Frontal cortex (tissue), 4 donors: ENCODE results near the gene COLEC11. TPM values are rescaled to one million over a fixed set of nuclear protein-coding genes. Genes with fewer than 3 reads are reported as not detected.
"Not testable (repeated sequence)": the region's sequence is repeated elsewhere in the genome, so short reads cannot be mapped to it uniquely, and the experiment has no call there.

Experiments
- DNase-seq, 2 donors: peaks; one replicate each; pipeline ENCODE4 v3.0.0; 2012; ENCODE audit warnings: low spot score in 2 of 2
- FAIRE-seq: peaks from 2 replicates; lab custom pipeline; 2012; peaks lifted over from hg19 to GRCh38; lab: Jason Lieb, UNC
- total RNA-seq: library from RNA; depleted of rRNA; stranded (reverse); fragments of >200 nt; gene quantifications from one replicate; pipeline ENCODE4 v1.2.3, GENCODE V29; 2014
- donor health status: control.
- donor health status: control.
- donor health status: control.

Gene COLEC11
- total RNA-seq, 1 donor from 2014 or later: 0.41 TPM

GRCh38 chr2:3646446-3646845, 51.5 kb downstream of the COLEC11 start:
- FAIRE-seq (no peak), DNase-seq (no peak)

DNA sequence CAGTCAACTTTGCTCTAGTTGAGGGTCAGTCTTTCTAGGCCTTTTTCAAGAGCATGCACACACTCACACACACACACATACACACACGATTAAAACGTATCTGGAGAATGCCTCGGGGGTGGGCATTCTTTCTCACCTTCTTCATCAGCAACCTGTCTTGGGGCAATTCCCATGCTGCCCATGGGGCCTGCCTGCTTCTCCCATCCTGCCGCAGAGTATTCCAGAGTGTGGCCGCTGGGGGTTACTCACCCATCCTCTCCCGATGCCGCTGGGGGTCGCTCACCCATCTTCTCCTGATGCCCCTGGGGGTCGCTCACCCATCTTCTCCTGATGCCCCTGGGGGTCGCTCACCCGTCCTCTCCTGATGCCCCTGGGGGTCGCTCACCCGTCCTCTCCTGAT, 52.3 kb downstream of the COLEC11 start:
- no peak for FAIRE-seq

GRCh38 chr2:3647831-3648651, 53.1 kb downstream of the COLEC11 start:
- FAIRE-seq: no peak
- DNase-seq: no peak

More for the DNA sequence above, 52.3 kb downstream of the COLEC11 start:
- DNase-seq: no peak

GRCh38 chr2:3648652-3649177, 53.8 kb downstream of the COLEC11 start:
- DNase-seq (no peak), FAIRE-seq (no peak)

- no peak for FAIRE-seq
- DNase-seq: no peak
Observed at GRCh38 chr2:3649581-3649980, 54.7 kb downstream of the COLEC11 start.

- FAIRE-seq: no peak
- no peak for DNase-seq
Observed at GRCh38 chr2:3650140-3650920, 55.4 kb downstream of the COLEC11 start.

DNA sequence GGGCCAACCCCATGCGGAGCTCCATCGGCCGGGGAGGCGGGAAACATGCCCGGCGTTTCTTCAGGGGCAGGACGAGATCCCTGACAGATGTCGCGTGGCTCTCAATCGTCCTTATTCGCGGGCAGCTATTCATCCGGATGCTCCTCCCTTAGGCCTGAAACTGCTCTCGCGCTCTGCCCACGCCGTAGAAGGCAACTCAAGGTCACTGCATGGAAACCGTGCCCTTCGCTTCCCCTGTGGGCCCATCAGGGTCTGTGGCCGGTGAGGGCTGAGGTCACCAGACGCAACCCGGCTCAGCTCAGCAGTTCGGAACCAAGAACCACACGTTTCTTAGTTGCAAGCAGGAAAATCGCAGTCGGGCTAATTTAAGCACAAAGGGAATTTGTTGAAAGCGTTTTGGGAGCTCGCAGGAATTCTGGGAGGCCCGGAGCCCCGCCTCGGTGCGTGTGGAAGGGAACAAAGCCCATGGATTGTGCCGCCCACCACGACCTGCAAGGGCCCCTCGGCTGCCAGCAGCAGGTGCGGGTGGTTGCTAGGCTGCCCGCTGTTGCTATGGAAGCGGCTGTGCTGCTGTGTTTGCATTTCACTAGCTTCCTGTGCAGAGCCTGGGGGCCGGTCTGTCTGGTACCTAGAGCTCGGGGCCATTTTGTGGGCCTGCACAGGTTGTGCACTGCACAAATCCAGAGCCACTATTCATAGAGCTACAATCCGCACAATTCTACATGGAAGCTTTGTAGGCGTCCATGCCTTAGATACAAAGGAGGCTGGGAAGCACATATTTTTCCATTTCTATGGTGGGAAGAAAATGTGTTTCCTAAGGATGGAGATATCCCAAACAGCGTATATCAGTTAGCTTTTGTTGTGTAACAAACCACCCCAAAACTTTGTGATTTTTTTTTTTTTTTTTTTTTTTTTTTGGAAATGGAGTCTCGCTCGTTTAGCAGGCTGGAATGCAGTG, 57.1 kb downstream of the COLEC11 start:
- no peak for FAIRE-seq
- DNase-seq: peak; percentile 49 to 58

DNA sequence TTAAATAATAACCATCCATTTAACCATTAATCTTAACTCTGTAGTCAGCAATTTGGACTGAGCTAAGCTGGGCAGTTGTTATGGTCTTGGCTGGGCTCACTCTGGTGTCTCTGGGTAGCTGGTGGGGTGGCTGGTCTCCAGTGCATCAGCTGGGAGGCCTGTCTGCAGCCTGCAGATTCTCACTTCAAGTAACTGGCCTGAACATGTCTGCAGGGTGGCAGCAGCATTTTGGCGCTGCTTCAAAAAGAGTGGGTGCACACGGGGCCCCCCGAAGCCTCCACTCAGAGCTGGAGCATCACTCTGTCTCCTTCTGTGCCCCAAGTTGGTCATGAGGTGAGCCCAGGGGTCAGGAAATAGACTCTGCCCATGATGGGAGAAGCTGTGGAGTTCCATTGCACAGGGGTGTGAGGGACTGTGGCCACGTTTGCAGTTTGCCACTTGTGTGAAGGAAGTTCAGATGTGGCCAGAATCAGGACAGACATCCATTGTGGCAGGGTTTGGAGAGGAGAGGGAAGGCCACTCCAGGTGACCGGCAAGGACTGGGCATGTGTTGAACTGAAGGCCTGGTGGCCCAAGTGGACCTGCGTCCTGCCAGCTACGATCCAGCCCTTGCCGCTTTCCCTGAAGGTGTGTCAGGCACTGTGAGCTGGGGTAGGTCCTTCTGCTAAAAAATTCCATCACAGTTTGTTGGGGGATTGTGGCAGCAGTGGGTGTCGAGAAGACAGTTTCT, 58.1 kb downstream of the COLEC11 start:
- DNase-seq: no peak
- no peak for FAIRE-seq

GRCh38 chr2:3654011-3654410, 59.1 kb downstream of the COLEC11 start:
- DNase-seq: no peak
- no peak for FAIRE-seq

DNA sequence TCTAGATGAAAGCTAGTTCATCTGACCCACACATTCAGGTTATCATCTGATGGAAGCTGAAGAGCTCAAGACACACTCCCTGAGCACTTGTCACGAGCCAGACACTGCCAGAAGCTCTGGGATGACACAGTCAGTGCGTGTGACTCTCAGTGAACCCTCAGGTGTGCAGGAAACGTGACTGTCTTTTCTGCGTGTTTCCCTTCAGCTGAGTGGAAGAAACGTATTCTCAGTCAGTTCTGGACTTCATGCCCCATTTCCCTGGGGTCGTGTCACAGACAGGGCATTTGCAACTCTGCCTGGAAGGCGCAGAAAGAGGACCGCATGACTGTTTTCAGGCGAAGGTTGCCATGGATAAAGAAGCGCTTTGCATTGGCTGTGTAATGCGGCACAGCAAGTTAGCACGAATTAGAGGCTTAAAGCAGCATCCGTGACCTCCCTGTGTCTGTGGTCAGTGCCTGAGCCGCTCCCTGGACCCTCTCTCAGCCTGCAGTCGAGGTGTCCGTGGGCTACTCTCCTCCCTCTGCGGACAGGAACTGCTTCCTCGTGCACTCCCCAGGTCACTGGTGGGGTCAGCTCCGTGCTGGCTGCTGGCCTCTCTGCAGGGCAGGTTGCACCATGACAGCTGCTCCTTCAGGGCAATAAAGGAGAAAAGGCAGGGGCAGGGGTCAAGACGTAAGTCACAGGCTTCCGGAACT, 59.8 kb downstream of the COLEC11 start:
- FAIRE-seq (no peak), DNase-seq (no peak)

DNA sequence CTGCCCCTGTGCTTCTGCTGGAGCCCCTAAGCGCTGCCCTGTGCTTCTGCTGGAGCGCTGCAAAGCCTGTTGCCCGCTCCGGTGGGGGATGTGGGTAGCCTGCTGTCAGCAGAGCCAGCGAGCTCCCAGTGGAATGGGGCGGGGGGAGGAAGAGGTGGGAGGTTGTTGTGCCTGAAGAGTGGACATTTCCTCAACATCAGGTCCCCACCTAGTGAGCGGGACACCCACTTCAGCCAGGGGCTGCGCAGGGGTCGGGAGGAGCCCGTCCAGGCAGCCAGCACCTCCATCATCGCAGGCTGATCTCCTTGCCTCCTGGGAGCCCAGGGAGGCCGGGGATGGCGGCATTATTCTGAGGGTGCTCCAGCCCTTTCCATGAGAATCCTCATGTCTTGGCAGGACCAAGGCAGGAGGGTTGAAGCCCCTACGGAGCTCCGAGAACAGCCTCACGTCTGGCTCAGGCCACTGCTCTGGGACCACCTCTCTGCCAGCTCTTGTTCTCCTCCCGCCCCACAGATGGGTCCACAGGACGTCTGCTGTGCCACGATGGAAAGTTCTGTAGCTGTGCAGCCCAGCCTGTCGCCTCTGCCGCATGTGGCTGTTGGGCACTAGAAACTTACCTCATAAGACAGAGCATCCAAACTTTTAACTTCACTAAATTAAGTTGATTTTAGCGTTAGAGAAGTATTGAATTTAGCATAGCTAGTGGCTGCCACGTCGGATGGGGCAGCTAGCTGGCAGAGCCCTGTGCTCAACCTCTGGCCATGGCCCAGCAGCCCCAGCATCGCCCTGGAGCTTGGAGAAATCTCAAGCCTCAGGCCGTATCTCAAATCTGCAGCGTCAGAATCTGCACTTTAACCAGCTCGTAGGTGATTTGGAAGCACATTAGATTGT, 61.2 kb downstream of the COLEC11 start:
- no peak for DNase-seq
- no peak for FAIRE-seq

DNA sequence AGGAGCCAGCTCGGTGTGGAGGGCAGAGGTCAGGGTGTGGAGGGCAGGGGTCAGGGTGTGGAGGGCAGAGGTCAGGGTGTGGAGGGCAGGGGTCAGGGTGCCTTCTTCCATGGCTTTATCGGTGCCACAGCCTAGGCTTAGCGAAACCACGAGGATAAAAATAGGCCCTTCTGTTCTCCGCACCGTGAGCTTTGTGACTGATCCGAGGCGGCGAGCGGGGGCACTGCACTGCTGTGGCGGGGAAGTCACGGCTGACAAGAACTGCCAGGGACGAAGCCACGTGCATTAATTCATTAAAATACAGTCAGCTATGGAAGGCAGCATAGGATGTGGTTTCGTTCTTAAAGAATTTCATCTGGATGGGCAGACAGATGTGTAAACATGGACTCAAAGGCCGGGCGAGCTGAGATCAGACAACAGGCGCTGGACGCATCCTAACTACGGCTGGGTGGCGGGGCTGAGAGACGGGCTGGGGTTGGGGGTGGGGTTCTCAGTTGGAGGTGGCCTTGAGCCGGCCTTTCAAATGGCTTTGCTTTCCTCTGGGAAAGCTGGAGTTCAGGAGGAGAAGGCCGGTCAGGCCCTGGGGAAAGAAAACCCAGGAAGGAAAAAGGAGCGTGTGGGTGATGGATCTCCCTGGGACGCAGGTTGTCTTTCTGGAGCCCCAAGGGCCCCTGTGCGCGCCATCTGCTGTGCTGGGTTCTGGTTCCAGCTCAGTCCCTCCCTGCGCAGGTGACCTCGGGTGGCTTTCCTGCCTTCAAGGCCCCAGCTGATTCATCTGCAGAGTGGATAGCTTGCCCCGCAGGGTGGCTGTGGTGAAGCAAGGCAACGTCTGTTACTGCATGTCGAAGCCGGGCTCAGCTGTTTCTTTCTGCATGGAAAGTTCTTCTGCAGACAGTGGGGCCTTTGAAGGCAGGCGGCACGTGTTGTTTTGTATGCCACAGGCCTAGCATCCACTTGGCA, 62.1 kb downstream of the COLEC11 start:
- DNase-seq (no peak), FAIRE-seq (no peak)

- DNase-seq: no peak
- FAIRE-seq: no peak
Observed at GRCh38 chr2:3657881-3658280, 63.0 kb downstream of the COLEC11 start, which contains the start of gene ALLC. Gene ALLC (plus strand): TSS chr2:3658200. CDS start chr2:3671158, 12,958 bp downstream.

GRCh38 chr2:3659447-3660432, 64.8 kb downstream of the COLEC11 start:
- no peak for DNase-seq
- FAIRE-seq: no peak

DNA sequence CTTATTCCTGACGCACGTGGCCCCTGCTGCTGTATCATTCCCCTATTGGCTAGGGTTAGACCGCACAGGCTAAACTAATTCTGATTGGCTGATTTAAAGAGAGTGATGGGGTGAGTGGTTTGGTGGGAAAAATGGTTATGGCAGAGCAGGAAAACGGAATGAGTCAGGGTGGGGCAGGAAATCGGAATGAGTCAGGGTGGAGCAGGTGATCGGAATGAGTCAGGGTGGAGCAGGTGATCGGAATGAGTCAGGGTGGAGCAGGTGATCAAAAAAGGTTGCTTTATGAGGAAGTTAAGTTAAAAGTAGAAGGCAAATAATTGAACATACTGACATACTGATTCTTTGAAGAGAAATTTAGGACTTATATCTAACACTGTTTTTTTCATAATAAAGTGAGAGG, 65.7 kb downstream of the COLEC11 start:
- not testable (repeated sequence) for DNase-seq, FAIRE-seq
